ENCODE data around the gene BCL7B.
"Not testable (repeated sequence)": the region's sequence is repeated elsewhere in the genome, so short reads cannot be mapped to it uniquely, and the experiment has no call there.

The BCL7B gene

GRCh38 chr7:73535918-73536317, 21.6 kb downstream of the BCL7B start:
- not testable (repeated sequence) for DNase-seq (ENCODE audit: low read depth)

- DNase-seq (ENCODE audit: low read depth) = no peak
These were observed 23.7 kb downstream of the BCL7B start for GRCh38 chr7:73533742-73534141.

- DNase-seq (ENCODE audit: low read depth) = no peak
These were observed 25.3 kb downstream of the BCL7B start for GRCh38 chr7:73532224-73532623.

GRCh38 chr7:73530800-73531199, 26.7 kb downstream of the BCL7B start:
- DNase-seq (ENCODE audit: low read depth) = no peak

GRCh38 chr7:73526896-73527821, 30.3 kb downstream of the BCL7B start:
- no peak for DNase-seq (ENCODE audit: low read depth)

GRCh38 chr7:73526158-73526494, 31.4 kb downstream of the BCL7B start:
- not testable (repeated sequence) for DNase-seq (ENCODE audit: low read depth)

GRCh38 chr7:73522105-73522872, 35.2 kb downstream of the BCL7B start, which contains the start of gene BAZ1B:
TSS of gene BAZ1B (minus strand) at chr7:73522293. CDS start at chr7:73521933, 360 bp downstream.
- DNase-seq (ENCODE audit: low read depth) = peak; percentile 90

- no peak for DNase-seq (ENCODE audit: low read depth)
These were observed 35.8 kb downstream of the BCL7B start for GRCh38 chr7:73521636-73522104.

GRCh38 chr7:73520673-73521635, 36.5 kb downstream of the BCL7B start:
- DNase-seq (ENCODE audit: low read depth) = no peak

- no peak for DNase-seq (ENCODE audit: low read depth)
These were observed 37.4 kb downstream of the BCL7B start for GRCh38 chr7:73519867-73520672.

- DNase-seq (ENCODE audit: low read depth) = no peak
These were observed 39.0 kb downstream of the BCL7B start for GRCh38 chr7:73518470-73518869.

- no peak for DNase-seq (ENCODE audit: low read depth)
These were observed 40.1 kb downstream of the BCL7B start for GRCh38 chr7:73517241-73517995.

- no peak for DNase-seq (ENCODE audit: low read depth)
These were observed 42.3 kb downstream of the BCL7B start for GRCh38 chr7:73515178-73515577.

GRCh38 chr7:73512018-73512780, 45.3 kb downstream of the BCL7B start:
- no peak for DNase-seq (ENCODE audit: low read depth)

- no peak for DNase-seq (ENCODE audit: low read depth)
These were observed 48.0 kb downstream of the BCL7B start for GRCh38 chr7:73509463-73509862.

- no peak for DNase-seq (ENCODE audit: low read depth)
These were observed 49.9 kb downstream of the BCL7B start for GRCh38 chr7:73507556-73507955.

- no peak for DNase-seq (ENCODE audit: low read depth)
These were observed 52.6 kb downstream of the BCL7B start for GRCh38 chr7:73504920-73505319.

- DNase-seq (ENCODE audit: low read depth) = no peak
These were observed 53.5 kb downstream of the BCL7B start for GRCh38 chr7:73504017-73504416.

- no peak for DNase-seq (ENCODE audit: low read depth)
These were observed 54.3 kb downstream of the BCL7B start for GRCh38 chr7:73503229-73503628.

All from GM04503 (cell line).